Measurements from ENCODE around the gene SASH3.
"Not testable (repeated sequence)": the region's sequence is repeated elsewhere in the genome, so short reads cannot be mapped to it uniquely, and the experiment has no call there.

SASH3 gene
- 116 to 134 (median 120) reads per million in 3 donors for total RNA-seq

GRCh38 chrX:129779747-129780146 lies at the start of gene SASH3:
SASH3 (plus strand) TSS chrX:129779949; CDS start chrX:129780098, 149 bp downstream.
- H3K4me1 ChIP-seq (ENCODE audit: control insufficient read depth, insufficient read depth, low read length, poor library complexity, severe bottlenecking): peaks cover 57% of the 10 kb centered on the region
- H3K4me3 ChIP-seq (ENCODE audit: insufficient read depth, low read depth, low read length, poor library complexity, severe bottlenecking): peak within 1 kb of the TSS; percentile 63
- no peaks in the 10 kb centered on the region for H3K27me3 ChIP-seq (replicated peaks; ENCODE audit: control insufficient read depth, insufficient read depth, low read length, poor library complexity, severe bottlenecking)
- DNase-seq: peak; percentile 48 to 60 (median 58)
- no peaks in the 10 kb centered on the region for H3K9me3 ChIP-seq (ENCODE audit: control insufficient read depth, low read length)
- peak within 1 kb of the TSS; percentile 80 for H3K27ac ChIP-seq (ENCODE audit: insufficient read depth, low read length, poor library complexity, severe bottlenecking)
- H3K36me3 ChIP-seq (ENCODE audit: control insufficient read depth, insufficient read depth, low read length): no peaks in the 10 kb centered on the region

DNA sequence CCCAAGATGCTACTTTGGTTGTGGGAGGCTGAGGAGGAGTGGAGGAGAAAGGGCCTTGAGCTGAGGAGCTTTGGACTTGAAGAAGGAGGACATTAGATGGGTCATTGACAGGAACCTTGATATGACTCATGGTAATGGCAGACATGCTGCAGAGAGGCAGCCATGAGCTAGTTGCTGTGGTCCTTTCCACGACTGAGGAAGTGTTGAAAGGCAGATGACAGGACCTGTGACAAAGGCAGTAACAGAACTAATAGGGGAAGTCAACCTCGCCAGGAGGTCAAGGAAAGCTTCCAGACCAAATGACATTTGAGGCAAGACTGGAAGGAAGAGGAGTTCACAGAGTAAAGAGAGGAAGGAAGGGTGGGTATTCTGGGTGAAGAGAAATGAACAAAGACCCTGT lies 48.5 kb upstream of the SASH3 start:
- Histone ChIP-seq H3K27ac (ENCODE audit: insufficient read depth, low read length, poor library complexity, severe bottlenecking) (no peak overlapping the region), H3K4me1 (ENCODE audit: control insufficient read depth, insufficient read depth, low read length, poor library complexity, severe bottlenecking) (no peaks in the 10 kb centered on the region), H3K4me3 (ENCODE audit: insufficient read depth, low read depth, low read length, poor library complexity, severe bottlenecking) (no peak overlapping the region), H3K9me3 (ENCODE audit: control insufficient read depth, low read length) (no peaks in the 10 kb centered on the region), H3K27me3 (replicated peaks; ENCODE audit: control insufficient read depth, insufficient read depth, low read length, poor library complexity, severe bottlenecking) (no peaks in the 10 kb centered on the region), H3K36me3 (ENCODE audit: control insufficient read depth, insufficient read depth, low read length) (no peaks in the 10 kb centered on the region)
- DNase-seq: no peak

GRCh38 chrX:129732857-129733256 lies 46.9 kb upstream of the SASH3 start:
- H3K36me3 ChIP-seq (ENCODE audit: control insufficient read depth, insufficient read depth, low read length): no peaks in the 10 kb centered on the region
- no peak for DNase-seq
- H3K27ac ChIP-seq (ENCODE audit: insufficient read depth, low read length, poor library complexity, severe bottlenecking): no peak overlapping the region
- H3K9me3 ChIP-seq (ENCODE audit: control insufficient read depth, low read length): no peaks in the 10 kb centered on the region
- no peak overlapping the region for H3K4me3 ChIP-seq (ENCODE audit: insufficient read depth, low read depth, low read length, poor library complexity, severe bottlenecking)
- H3K27me3 ChIP-seq (replicated peaks; ENCODE audit: control insufficient read depth, insufficient read depth, low read length, poor library complexity, severe bottlenecking): no peaks in the 10 kb centered on the region
- peaks cover 11% of the 10 kb centered on the region for H3K4me1 ChIP-seq (ENCODE audit: control insufficient read depth, insufficient read depth, low read length, poor library complexity, severe bottlenecking)

- Histone ChIP-seq H3K4me3 (ENCODE audit: insufficient read depth, low read depth, low read length, poor library complexity, severe bottlenecking) (no peak overlapping the region), H3K36me3 (ENCODE audit: control insufficient read depth, insufficient read depth, low read length) (no peaks in the 10 kb centered on the region), H3K27ac (ENCODE audit: insufficient read depth, low read length, poor library complexity, severe bottlenecking) (no peak overlapping the region), H3K27me3 (replicated peaks; ENCODE audit: control insufficient read depth, insufficient read depth, low read length, poor library complexity, severe bottlenecking) (no peaks in the 10 kb centered on the region), H3K4me1 (ENCODE audit: control insufficient read depth, insufficient read depth, low read length, poor library complexity, severe bottlenecking) (peaks cover 11% of the 10 kb centered on the region), H3K9me3 (ENCODE audit: control insufficient read depth, low read length) (no peaks in the 10 kb centered on the region)
- DNase-seq: no peak
Measured at GRCh38 chrX:129733335-129733734, 46.4 kb upstream of the SASH3 start.

GRCh38 chrX:129736491-129736890 lies 43.3 kb upstream of the SASH3 start:
- Histone ChIP-seq H3K4me1 (ENCODE audit: control insufficient read depth, insufficient read depth, low read length, poor library complexity, severe bottlenecking) (peaks cover 11% of the 10 kb centered on the region), H3K4me3 (ENCODE audit: insufficient read depth, low read depth, low read length, poor library complexity, severe bottlenecking) (no peak overlapping the region)
- no peak for DNase-seq

GRCh38 chrX:129737916-129738315 lies 41.8 kb upstream of the SASH3 start:
- H3K4me1 ChIP-seq (ENCODE audit: control insufficient read depth, insufficient read depth, low read length, poor library complexity, severe bottlenecking): peaks cover 11% of the 10 kb centered on the region
- no peaks in the 10 kb centered on the region for H3K9me3 ChIP-seq (ENCODE audit: control insufficient read depth, low read length)
- H3K4me3 ChIP-seq (ENCODE audit: insufficient read depth, low read depth, low read length, poor library complexity, severe bottlenecking): no peak overlapping the region
- H3K27ac ChIP-seq (ENCODE audit: insufficient read depth, low read length, poor library complexity, severe bottlenecking): no peak overlapping the region
- no peaks in the 10 kb centered on the region for H3K36me3 ChIP-seq (ENCODE audit: control insufficient read depth, insufficient read depth, low read length)
- no peaks in the 10 kb centered on the region for H3K27me3 ChIP-seq (replicated peaks; ENCODE audit: control insufficient read depth, insufficient read depth, low read length, poor library complexity, severe bottlenecking)
- no peak for DNase-seq

More at GRCh38 chrX:129736491-129736890, 43.3 kb upstream of the SASH3 start:
- Histone ChIP-seq H3K27me3 (replicated peaks; ENCODE audit: control insufficient read depth, insufficient read depth, low read length, poor library complexity, severe bottlenecking) (no peaks in the 10 kb centered on the region), H3K27ac (ENCODE audit: insufficient read depth, low read length, poor library complexity, severe bottlenecking) (no peak overlapping the region), H3K36me3 (ENCODE audit: control insufficient read depth, insufficient read depth, low read length) (no peaks in the 10 kb centered on the region), H3K9me3 (ENCODE audit: control insufficient read depth, low read length) (no peaks in the 10 kb centered on the region)

GRCh38 chrX:129738466-129739308 lies 41.1 kb upstream of the SASH3 start, which contains the start of gene XPNPEP2:
XPNPEP2 (plus strand) TSS chrX:129738979; CDS start chrX:129739214, 235 bp downstream.
- H3K4me3 ChIP-seq (ENCODE audit: insufficient read depth, low read depth, low read length, poor library complexity, severe bottlenecking): no peak within 1 kb of the TSS
- H3K27ac ChIP-seq (ENCODE audit: insufficient read depth, low read length, poor library complexity, severe bottlenecking): no peak within 1 kb of the TSS
- H3K36me3 ChIP-seq (ENCODE audit: control insufficient read depth, insufficient read depth, low read length): no peaks in the 10 kb centered on the region
- DNase-seq: no peak
- no peaks in the 10 kb centered on the region for H3K9me3 ChIP-seq (ENCODE audit: control insufficient read depth, low read length)
- peaks cover 11% of the 10 kb centered on the region for H3K4me1 ChIP-seq (ENCODE audit: control insufficient read depth, insufficient read depth, low read length, poor library complexity, severe bottlenecking)
- H3K27me3 ChIP-seq (replicated peaks; ENCODE audit: control insufficient read depth, insufficient read depth, low read length, poor library complexity, severe bottlenecking): no peaks in the 10 kb centered on the region

DNA sequence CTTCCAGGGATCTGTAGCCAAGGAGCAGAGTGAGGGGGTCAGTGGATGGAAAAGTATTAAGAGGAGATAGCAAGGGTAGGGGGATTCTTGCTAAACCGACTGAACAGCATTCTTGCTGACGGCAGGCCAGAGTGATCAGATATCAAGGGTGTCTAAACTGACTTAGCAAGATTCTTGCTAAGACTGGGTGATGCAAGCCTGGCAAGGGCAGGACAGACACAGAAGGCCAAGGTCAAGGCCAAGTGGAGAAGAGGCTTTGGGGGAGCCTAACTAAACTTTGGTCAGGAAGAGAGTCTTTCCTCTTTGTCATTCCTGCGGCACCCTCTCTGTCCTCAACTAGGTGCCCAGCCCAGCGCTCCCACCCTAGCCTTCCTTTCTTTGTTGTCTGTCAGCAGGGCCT lies 40.2 kb upstream of the SASH3 start:
- Histone ChIP-seq H3K36me3 (ENCODE audit: control insufficient read depth, insufficient read depth, low read length) (no peaks in the 10 kb centered on the region), H3K4me3 (ENCODE audit: insufficient read depth, low read depth, low read length, poor library complexity, severe bottlenecking) (no peak overlapping the region), H3K27me3 (replicated peaks; ENCODE audit: control insufficient read depth, insufficient read depth, low read length, poor library complexity, severe bottlenecking) (no peaks in the 10 kb centered on the region), H3K27ac (ENCODE audit: insufficient read depth, low read length, poor library complexity, severe bottlenecking) (no peak overlapping the region), H3K4me1 (ENCODE audit: control insufficient read depth, insufficient read depth, low read length, poor library complexity, severe bottlenecking) (peaks cover 18% of the 10 kb centered on the region), H3K9me3 (ENCODE audit: control insufficient read depth, low read length) (no peaks in the 10 kb centered on the region)
- DNase-seq: no peak

GRCh38 chrX:129741880-129742758 lies 37.6 kb upstream of the SASH3 start:
- Histone ChIP-seq H3K36me3 (ENCODE audit: control insufficient read depth, insufficient read depth, low read length) (no peaks in the 10 kb centered on the region), H3K4me1 (ENCODE audit: control insufficient read depth, insufficient read depth, low read length, poor library complexity, severe bottlenecking) (peaks cover 22% of the 10 kb centered on the region), H3K9me3 (ENCODE audit: control insufficient read depth, low read length) (no peaks in the 10 kb centered on the region), H3K4me3 (ENCODE audit: insufficient read depth, low read depth, low read length, poor library complexity, severe bottlenecking) (no peak overlapping the region), H3K27me3 (replicated peaks; ENCODE audit: control insufficient read depth, insufficient read depth, low read length, poor library complexity, severe bottlenecking) (no peaks in the 10 kb centered on the region), H3K27ac (ENCODE audit: insufficient read depth, low read length, poor library complexity, severe bottlenecking) (no peak overlapping the region)
- no peak for DNase-seq

DNA sequence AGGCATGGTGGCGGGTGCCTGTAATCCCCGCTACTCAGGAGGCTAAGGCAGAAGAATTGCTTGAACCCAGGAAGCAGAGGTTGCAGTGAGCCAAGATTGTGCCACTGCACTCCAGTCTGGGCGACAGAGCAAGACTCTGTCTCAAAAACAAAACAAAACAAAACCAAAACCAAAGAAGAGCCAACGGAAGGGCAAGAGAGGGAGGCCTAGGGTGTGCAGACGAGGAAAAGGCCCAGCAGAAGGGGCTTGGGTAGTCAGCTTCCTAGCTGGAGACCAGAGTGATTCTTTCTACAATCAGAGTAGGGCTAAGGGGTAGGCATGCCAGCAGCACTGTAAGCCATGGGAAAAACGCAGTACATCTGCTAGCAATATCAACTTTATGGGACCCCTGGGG lies 37.0 kb upstream of the SASH3 start:
- H3K36me3 ChIP-seq (ENCODE audit: control insufficient read depth, insufficient read depth, low read length); H3K27me3 ChIP-seq (replicated peaks; ENCODE audit: control insufficient read depth, insufficient read depth, low read length, poor library complexity, severe bottlenecking); DNase-seq; H3K9me3 ChIP-seq (ENCODE audit: control insufficient read depth, low read length); H3K27ac ChIP-seq (ENCODE audit: insufficient read depth, low read length, poor library complexity, severe bottlenecking); H3K4me3 ChIP-seq (ENCODE audit: insufficient read depth, low read depth, low read length, poor library complexity, severe bottlenecking): not testable (repeated sequence)
- peaks cover 16% of the 10 kb centered on the region for H3K4me1 ChIP-seq (ENCODE audit: control insufficient read depth, insufficient read depth, low read length, poor library complexity, severe bottlenecking)
